Upper lobe of left lung (tissue), 4 donors: ENCODE data around the gene SPACDR.

Experiments used
- CTCF ChIP-seq, 6 experiments: fragments of 450-650 bp in 4 of 6; fragments of 200-600 bp in 2 of 6; sonication (generic) in 2 of 6; IDR thresholded peaks; one replicate each; pipeline ENCODE4 v1.5.1; 2016 to 2019; ENCODE audit warnings: antibody characterized with exemption in 6 of 6
- POLR2A ChIP-seq, 4 donors: fragments of 450-650 bp; IDR thresholded peaks; one replicate each; pipeline ENCODE4 v1.5.1; 2016 to 2017; ENCODE audit warnings: antibody characterized with exemption in 4 of 4, mild to moderate bottlenecking in 2 of 4

GRCh38 chr7:100504887-100505611 is 41.0 kb upstream of the SPACDR start:
- TF ChIP-seq CTCF (IDR thresholded peaks at IDR 0.05) (no peak), POLR2A (IDR thresholded peaks at IDR 0.05) (no peak)
